Measurements from ENCODE around the gene NUCKS1.

The NUCKS1 gene

DNA sequence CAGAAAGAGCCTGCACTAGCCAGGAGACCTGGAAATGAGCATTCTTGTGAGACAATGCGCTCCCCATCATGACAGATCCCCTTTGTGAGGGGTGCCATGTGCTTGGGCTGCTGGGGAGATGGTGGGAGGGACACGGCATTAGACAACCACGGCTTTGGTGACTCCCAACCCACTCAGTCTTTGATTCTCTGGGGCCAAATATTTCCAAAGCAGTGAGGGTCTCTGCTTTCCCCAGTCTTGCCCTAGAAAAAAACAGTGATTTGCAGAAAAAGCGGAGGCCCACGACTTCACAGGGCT, 79.9 kb downstream of the NUCKS1 start:
- ChIA-PET CTCF (interaction anchor here (1.1 to 3.7 kb wide), 2 partner anchors 10 to 11 kb away, joined by 3 to 20 read pairs; partner anchors contain the start of gene SLC45A3), POLR2A (no interaction called here)
- TF ChIP-seq ZNF384 (IDR thresholded peaks at IDR 0.05) (no peak), FOXA1 (IDR thresholded peaks at IDR 0.05) (no peak), FOXM1 (IDR thresholded peaks at IDR 0.05; ENCODE audit: borderline replicate concordance) (no peak), HDGF (IDR thresholded peaks at IDR 0.05; ENCODE audit: borderline replicate concordance) (no peak)
- TF ChIP-seq, protein P1, sequence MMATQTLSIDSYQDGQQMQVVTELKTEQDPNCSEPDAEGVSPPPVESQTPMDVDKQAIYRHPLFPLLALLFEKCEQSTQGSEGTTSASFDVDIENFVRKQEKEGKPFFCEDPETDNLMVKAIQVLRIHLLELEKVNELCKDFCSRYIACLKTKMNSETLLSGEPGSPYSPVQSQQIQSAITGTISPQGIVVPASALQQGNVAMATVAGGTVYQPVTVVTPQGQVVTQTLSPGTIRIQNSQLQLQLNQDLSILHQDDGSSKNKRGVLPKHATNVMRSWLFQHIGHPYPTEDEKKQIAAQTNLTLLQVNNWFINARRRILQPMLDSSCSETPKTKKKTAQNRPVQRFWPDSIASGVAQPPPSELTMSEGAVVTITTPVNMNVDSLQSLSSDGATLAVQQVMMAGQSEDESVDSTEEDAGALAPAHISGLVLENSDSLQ (IDR thresholded peaks at IDR 0.05): no peak
- no peak for DNase-seq (ENCODE audit: extremely low spot score)

DNA sequence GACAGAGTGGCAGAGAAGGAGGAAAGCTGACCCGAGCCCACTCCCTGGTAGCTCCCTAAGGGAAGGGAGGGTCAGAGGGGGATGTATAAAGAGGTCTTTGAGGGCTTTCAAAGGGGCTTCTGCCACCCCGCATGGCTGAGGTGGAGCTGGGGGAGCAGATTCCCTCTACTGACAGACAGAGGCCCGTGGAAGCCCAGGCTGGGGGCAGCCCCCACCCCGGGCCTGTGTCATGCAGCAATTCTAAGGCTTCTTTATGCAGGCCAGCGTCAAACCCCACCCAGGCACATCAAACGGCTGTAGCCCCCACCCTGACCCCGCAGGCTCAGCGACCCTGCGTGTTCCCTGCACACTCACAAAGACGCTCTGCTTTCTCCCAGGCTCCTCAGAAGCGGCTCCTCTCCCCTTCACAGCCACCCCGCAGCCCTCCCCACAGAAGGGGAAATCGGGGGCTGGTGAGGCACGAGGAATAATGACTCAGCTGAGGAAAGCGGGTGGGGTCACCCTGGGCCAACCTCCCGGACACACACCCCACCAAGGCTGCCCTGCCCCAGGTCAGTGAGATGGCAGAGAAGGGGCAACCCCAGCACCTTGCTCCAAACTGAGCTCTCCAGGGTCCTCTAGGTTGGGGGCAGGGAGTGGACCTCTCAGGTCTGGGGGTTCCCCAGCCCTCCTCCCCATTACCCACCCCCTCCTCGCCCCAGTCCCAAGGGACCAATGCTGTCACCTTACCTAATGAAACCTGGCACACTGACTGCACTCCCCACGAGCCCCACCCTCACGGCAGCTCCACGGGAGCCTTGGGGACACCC, 80.4 kb downstream of the NUCKS1 start:
- DNase-seq (ENCODE audit: extremely low spot score): no peak
- TF ChIP-seq L3MBTL2 (conservative IDR thresholded peaks at IDR 0.05) (no peak), FOXM1 (IDR thresholded peaks at IDR 0.05; ENCODE audit: borderline replicate concordance) (no peak), TARDBP (IDR thresholded peaks at IDR 0.05) (no peak), BHLHE40 (IDR thresholded peaks at IDR 0.05; ENCODE audit: borderline replicate concordance) (no peak), LEF1 (IDR thresholded peaks at IDR 0.05; ENCODE audit: borderline replicate concordance) (no peak)
- ChIA-PET CTCF (interaction anchor here (1.1 to 3.7 kb wide), 2 partner anchors 11 kb away, joined by 3 to 20 read pairs; partner anchors contain the start of gene SLC45A3), POLR2A (no interaction called here)

DNA sequence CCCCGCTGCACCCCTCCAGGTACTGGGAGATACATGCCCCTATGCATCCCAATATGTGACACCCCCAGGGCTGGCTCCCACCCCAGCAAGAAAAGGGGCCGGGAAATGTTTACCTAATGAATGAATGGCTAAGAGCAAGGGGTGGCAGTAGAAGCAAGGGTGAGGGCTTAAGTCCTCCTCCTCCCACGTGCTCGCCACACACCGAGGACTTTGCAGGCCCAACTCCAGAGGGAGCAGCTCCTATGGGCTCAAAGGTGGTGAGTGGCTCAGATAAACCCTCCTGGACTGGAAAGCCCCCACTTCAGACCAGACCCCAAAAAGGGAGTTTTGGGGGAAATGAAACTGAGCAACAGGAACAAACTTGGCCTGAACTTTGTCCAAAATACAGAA, 81.0 kb downstream of the NUCKS1 start:
- ChIA-PET POLR2A (no interaction called here), CTCF (interaction anchor here (0.6 to 3.7 kb wide), 2 partner anchors 10 to 366 kb away, joined by 4 to 20 read pairs; no protein-coding TSS in a partner anchor)
- DNase-seq (ENCODE audit: extremely low spot score): no peak
- TF ChIP-seq SUZ12 (IDR thresholded peaks at IDR 0.05) (no peak), ZNF384 (IDR thresholded peaks at IDR 0.05) (no peak), L3MBTL2 (conservative IDR thresholded peaks at IDR 0.05) (no peak), FOXM1 (IDR thresholded peaks at IDR 0.05; ENCODE audit: borderline replicate concordance) (no peak), SP1 (IDR thresholded peaks at IDR 0.05) (no peak), LEF1 (IDR thresholded peaks at IDR 0.05; ENCODE audit: borderline replicate concordance) (no peak), FOXK2 (IDR thresholded peaks at IDR 0.05) (no peak)

DNA sequence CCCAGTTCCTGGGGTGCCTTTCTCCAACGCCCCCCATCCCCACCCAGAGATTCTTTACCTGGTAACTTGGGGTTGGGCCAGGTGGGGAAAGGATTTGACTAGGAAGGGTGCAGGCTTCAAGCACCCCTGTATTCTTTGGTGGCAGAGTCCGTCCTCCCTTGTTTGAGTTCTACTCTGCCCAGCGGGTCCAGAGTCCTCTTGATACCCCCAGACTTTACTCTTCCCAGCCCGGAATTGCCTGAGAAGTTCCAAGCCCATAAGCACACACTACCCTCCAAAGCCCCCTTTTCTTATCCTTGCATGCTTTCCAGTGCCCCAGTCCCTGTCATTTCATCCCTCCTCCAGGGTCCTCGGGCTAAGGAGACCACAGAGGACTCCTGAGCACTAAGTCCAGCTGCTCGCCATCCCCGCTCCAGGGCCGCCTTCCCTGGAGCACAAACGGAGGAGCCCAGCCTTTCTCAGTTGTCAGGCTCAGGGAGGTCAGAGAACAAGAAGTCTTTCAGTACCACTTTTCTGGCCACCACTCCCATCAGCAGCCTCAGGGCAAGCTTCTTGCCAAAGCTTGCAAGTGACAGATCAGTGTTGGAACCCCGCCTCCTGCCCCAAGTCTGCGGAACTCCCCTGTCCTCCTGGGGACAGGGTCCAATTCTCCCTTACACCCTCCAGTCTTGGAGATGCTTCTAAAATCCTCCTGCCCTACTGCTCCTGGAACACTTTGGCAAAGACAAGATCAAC, 81.9 kb downstream of the NUCKS1 start:
- no peak for TF ChIP-seq FOXK2 (IDR thresholded peaks at IDR 0.05)
- TF ChIP-seq LEF1 (IDR thresholded peaks at IDR 0.05; ENCODE audit: borderline replicate concordance): no peak
- TF ChIP-seq TARDBP (IDR thresholded peaks at IDR 0.05): no peak
- no peak for TF ChIP-seq L3MBTL2 (conservative IDR thresholded peaks at IDR 0.05)
- TF ChIP-seq, protein P1 (IDR thresholded peaks at IDR 0.05): no peak
- TF ChIP-seq SP1 (IDR thresholded peaks at IDR 0.05): no peak
- ChIA-PET CTCF (interaction anchor here (0.9 to 3.7 kb wide), 2 partner anchors 9 to 76 kb away, joined by 3 to 20 read pairs; no protein-coding TSS in a partner anchor), POLR2A (no interaction called here)
- DNase-seq (ENCODE audit: extremely low spot score): no peak

DNA sequence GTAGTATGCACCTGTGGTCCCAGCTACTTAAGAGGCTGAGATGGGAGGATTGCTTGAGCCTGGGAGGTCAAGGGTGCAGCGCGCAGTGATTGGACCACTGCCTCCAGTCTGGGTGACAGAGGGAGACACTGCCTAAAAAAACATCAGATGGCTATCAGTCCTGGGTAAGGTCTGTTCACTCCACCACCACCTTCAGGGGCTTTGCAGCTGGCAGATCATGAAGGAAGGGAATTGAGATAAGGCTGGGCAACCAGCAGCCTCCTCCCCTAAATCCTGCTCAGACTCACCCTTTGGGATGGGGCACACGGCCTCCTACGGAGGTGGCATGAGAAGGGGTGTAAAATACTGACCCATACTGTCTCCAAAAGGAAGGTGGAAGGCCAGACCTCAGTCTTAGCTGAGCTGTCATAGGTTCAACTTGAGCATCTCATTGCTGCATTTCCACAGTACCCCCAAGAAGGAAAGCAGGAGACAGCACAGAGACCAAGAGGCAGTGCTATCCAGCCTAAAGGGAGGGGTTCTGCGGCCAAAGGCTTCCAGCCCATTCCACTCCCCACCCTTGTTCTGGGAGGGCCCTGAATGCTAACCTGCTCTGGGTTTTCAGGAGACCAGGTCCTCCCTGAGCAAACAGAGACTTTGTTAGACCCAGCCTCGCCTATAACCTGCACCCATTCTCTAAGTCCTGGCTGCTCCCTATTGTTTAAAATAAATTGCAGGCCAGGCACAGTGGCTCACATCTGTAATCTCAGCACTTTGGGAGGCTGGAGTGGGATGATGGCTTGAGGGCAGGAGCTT, 83.4 kb downstream of the NUCKS1 start:
- POLR2A ChIA-PET: no interaction called here
- TF ChIP-seq FOXA1 (IDR thresholded peaks at IDR 0.05) (no peak), SUZ12 (IDR thresholded peaks at IDR 0.05) (no peak), CTBP1 (IDR thresholded peaks at IDR 0.05; ENCODE audit: borderline replicate concordance) (no peak), FOXM1 (IDR thresholded peaks at IDR 0.05; ENCODE audit: borderline replicate concordance) (no peak), HDGF (IDR thresholded peaks at IDR 0.05; ENCODE audit: borderline replicate concordance) (no peak), BHLHE40 (IDR thresholded peaks at IDR 0.05; ENCODE audit: borderline replicate concordance) (no peak)
- TF ChIP-seq, protein P1 (IDR thresholded peaks at IDR 0.05): no peak
- CTCF ChIA-PET: interaction anchor here (0.9 to 3.7 kb wide), 3 partner anchors 8 to 75 kb away, joined by 3 to 20 read pairs (median 4); no protein-coding TSS in a partner anchor
- DNase-seq (ENCODE audit: extremely low spot score): no peak

DNA sequence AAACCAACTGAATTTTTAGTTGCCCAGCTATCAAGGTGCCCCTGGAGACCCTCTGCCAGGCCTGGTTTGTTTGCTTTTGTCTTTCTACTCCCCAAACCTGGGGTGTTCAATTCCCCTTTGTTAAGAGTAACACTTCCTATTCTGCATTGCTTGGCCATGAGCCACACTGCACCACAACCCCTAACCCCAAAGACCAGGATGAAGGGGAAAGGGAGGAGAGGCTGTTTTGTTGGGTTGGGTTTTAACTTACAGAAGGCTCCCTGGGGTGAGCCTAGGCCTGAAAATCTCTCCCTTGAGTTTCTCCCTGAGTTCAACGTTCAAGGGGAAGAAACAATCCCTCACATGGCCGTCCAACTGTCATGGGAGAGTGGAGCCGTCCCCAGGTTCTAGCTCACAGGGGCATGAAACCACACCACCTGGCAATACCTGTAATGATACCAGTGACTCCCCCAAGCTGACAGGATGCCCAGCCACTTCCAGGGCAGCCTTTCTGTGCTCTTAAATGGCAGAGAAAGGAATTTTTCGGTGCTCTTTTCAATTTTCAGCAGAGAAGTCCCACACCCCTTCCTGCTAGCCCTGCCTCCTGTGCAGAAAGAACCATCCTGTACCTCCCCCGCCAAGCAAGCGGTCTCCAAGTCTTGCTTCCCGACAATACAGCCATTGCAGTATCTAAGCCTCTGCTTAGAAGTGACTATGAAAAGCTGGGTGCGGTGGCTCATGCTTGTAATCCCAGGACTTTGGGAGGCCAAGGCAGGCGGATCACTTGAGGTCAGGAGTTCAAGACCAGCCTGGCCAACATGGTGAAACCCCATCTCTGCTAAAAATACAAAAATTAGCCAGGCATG, 84.6 kb downstream of the NUCKS1 start:
- TF ChIP-seq FOXM1 (IDR thresholded peaks at IDR 0.05; ENCODE audit: borderline replicate concordance) (no peak), FOXA1 (IDR thresholded peaks at IDR 0.05) (no peak), ARNT (IDR thresholded peaks at IDR 0.05) (no peak), ZNF384 (IDR thresholded peaks at IDR 0.05) (no peak), ELF4 (IDR thresholded peaks at IDR 0.05) (no peak), LEF1 (IDR thresholded peaks at IDR 0.05; ENCODE audit: borderline replicate concordance) (no peak), CTBP1 (IDR thresholded peaks at IDR 0.05; ENCODE audit: borderline replicate concordance) (no peak), TARDBP (IDR thresholded peaks at IDR 0.05) (no peak), BHLHE40 (IDR thresholded peaks at IDR 0.05; ENCODE audit: borderline replicate concordance) (no peak), FOXK2 (IDR thresholded peaks at IDR 0.05) (no peak), SUZ12 (IDR thresholded peaks at IDR 0.05) (no peak), L3MBTL2 (conservative IDR thresholded peaks at IDR 0.05) (no peak)
- TF ChIP-seq, protein P1 (IDR thresholded peaks at IDR 0.05): no peak
- DNase-seq (ENCODE audit: extremely low spot score): no peak
- POLR2A ChIA-PET: no interaction called here
- CTCF ChIA-PET: interaction anchor here (0.9 kb wide), 1 partner anchor 7 kb away, joined by 4 read pairs; no protein-coding TSS in a partner anchor

Measured in HEK293T (cell line).